ENCODE data around the gene GPC5.

Gene GPC5

GRCh38 chr13:91526543-91527033 lies 128.2 kb downstream of the GPC5 start:
- TF ChIP-seq POLR2AphosphoS5 (IDR thresholded peaks at IDR 0.05; ENCODE audit: low read depth, low read length) (no peak), REST (IDR thresholded peaks at IDR 0.05; ENCODE audit: insufficient read depth in 1 of 2, low read depth in 2 of 2, low read length in 2 of 2) (no peak), FOXP2 (optimal IDR thresholded peaks at IDR 0.05; ENCODE audit: borderline replicate concordance, extremely low read depth, extremely low read length, insufficient read depth) (no peak), SIN3A (IDR thresholded peaks at IDR 0.05; ENCODE audit: borderline replicate concordance, insufficient read depth, low read length) (no peak), TAF1 (IDR thresholded peaks at IDR 0.05; ENCODE audit: borderline replicate concordance, insufficient read depth, low read length) (no peak)

GRCh38 chr13:91529739-91530482 lies 131.5 kb downstream of the GPC5 start:
- no peak for TF ChIP-seq FOXP2 (optimal IDR thresholded peaks at IDR 0.05; ENCODE audit: borderline replicate concordance, extremely low read depth, extremely low read length, insufficient read depth)

GRCh38 chr13:91531646-91532045 lies 133.2 kb downstream of the GPC5 start:
- TF ChIP-seq REST (IDR thresholded peaks at IDR 0.05; ENCODE audit: insufficient read depth in 1 of 2, low read depth in 2 of 2, low read length in 2 of 2) (no peak), SIN3A (IDR thresholded peaks at IDR 0.05; ENCODE audit: borderline replicate concordance, insufficient read depth, low read length) (no peak), TAF1 (IDR thresholded peaks at IDR 0.05; ENCODE audit: borderline replicate concordance, insufficient read depth, low read length) (no peak), POLR2AphosphoS5 (IDR thresholded peaks at IDR 0.05; ENCODE audit: low read depth, low read length) (no peak), FOXP2 (optimal IDR thresholded peaks at IDR 0.05; ENCODE audit: borderline replicate concordance, extremely low read depth, extremely low read length, insufficient read depth) (no peak)

- no peak for TF ChIP-seq FOXP2 (optimal IDR thresholded peaks at IDR 0.05; ENCODE audit: borderline replicate concordance, extremely low read depth, extremely low read length, insufficient read depth)
- TF ChIP-seq SIN3A (IDR thresholded peaks at IDR 0.05; ENCODE audit: borderline replicate concordance, insufficient read depth, low read length), result no peak
- TF ChIP-seq POLR2AphosphoS5 (IDR thresholded peaks at IDR 0.05; ENCODE audit: low read depth, low read length), result no peak
- no peak for TF ChIP-seq REST (IDR thresholded peaks at IDR 0.05; ENCODE audit: insufficient read depth in 1 of 2, low read depth in 2 of 2, low read length in 2 of 2)
- no peak for TF ChIP-seq TAF1 (IDR thresholded peaks at IDR 0.05; ENCODE audit: borderline replicate concordance, insufficient read depth, low read length)
These were observed 134.9 kb downstream of the GPC5 start for GRCh38 chr13:91533354-91533753.

GRCh38 chr13:91534996-91535395 lies 136.6 kb downstream of the GPC5 start:
- no peak for TF ChIP-seq TAF1 (IDR thresholded peaks at IDR 0.05; ENCODE audit: borderline replicate concordance, insufficient read depth, low read length)
- TF ChIP-seq POLR2AphosphoS5 (IDR thresholded peaks at IDR 0.05; ENCODE audit: low read depth, low read length), result no peak

- TF ChIP-seq REST (IDR thresholded peaks at IDR 0.05; ENCODE audit: insufficient read depth in 1 of 2, low read depth in 2 of 2, low read length in 2 of 2) (no peak), TAF1 (IDR thresholded peaks at IDR 0.05; ENCODE audit: borderline replicate concordance, insufficient read depth, low read length) (no peak), SIN3A (IDR thresholded peaks at IDR 0.05; ENCODE audit: borderline replicate concordance, insufficient read depth, low read length) (no peak), POLR2AphosphoS5 (IDR thresholded peaks at IDR 0.05; ENCODE audit: low read depth, low read length) (no peak), FOXP2 (optimal IDR thresholded peaks at IDR 0.05; ENCODE audit: borderline replicate concordance, extremely low read depth, extremely low read length, insufficient read depth) (no peak)
These were observed 139.0 kb downstream of the GPC5 start for GRCh38 chr13:91537376-91537775.

All from PFSK-1 (cell line).